ENCODE measurements around the gene WFDC9.
A peak's percentile ranks its signal among the peaks of the same experiment; 100 is the strongest.
"Not testable (repeated sequence)": the region's sequence is repeated elsewhere in the genome, so short reads cannot be mapped to it uniquely, and the experiment has no call there.

The WFDC9 gene

GRCh38 chr20:45631184-45631583 is at the start of gene WFDC9:
Gene WFDC9, minus strand, starts transcription at chr20:45631284. Its CDS starts 21,103 bp downstream, at chr20:45610181.
- TF ChIP-seq Cebpa-rat (IDR thresholded peaks at IDR 0.05) = no peak
- Histone ChIP-seq H3K4me3 (no peak within 1 kb of the TSS), H3K27me3 (no peaks in the 10 kb centered on the region), H3K9ac (no peak within 1 kb of the TSS), H3K27ac (no peak within 1 kb of the TSS), H3K4me2 (peak within 1 kb of the TSS in 7 of 11 experiments; percentile 9 to 58 (median 34); a peak in 11 of 22 replicates), H3K36me3 (no peaks in the 10 kb centered on the region), H4K20me1 (no peaks in the 10 kb centered on the region), H3K9me3 (replicated peaks in 1 of 11) (peaks cover 0 to 1% (median 0%) of the 10 kb centered on the region in 11 experiments; a peak in 3 of 22 replicates), H3K4me1 (peaks cover 0 to 11% (median 8%) of the 10 kb centered on the region in 10 experiments; a peak in 10 of 20 replicates)

- H3K9me3 ChIP-seq (replicated peaks in 1 of 11) = peaks cover 40 to 86% (median 50%) of the 10 kb centered on the region in 11 experiments
- H3K4me1 ChIP-seq = peaks cover 8 to 17% (median 15%) of the 10 kb centered on the region in 10 experiments; a peak in 19 of 20 replicates
- H3K4me3 ChIP-seq = no peak overlapping the region
- peaks cover 0 to 6% (median 0%) of the 10 kb centered on the region in 11 experiments; a peak in 2 of 22 replicates for H3K36me3 ChIP-seq
- no peak for TF ChIP-seq Cebpa-rat (IDR thresholded peaks at IDR 0.05)
- H3K27me3 ChIP-seq = no peaks in the 10 kb centered on the region
- no peak overlapping the region for H3K4me2 ChIP-seq
- no peak overlapping the region for H3K27ac ChIP-seq
- no peak overlapping the region for H3K9ac ChIP-seq
- H4K20me1 ChIP-seq = no peaks in the 10 kb centered on the region
Measured at GRCh38 chr20:45679650-45680049, 48.6 kb upstream of the WFDC9 start.

DNA sequence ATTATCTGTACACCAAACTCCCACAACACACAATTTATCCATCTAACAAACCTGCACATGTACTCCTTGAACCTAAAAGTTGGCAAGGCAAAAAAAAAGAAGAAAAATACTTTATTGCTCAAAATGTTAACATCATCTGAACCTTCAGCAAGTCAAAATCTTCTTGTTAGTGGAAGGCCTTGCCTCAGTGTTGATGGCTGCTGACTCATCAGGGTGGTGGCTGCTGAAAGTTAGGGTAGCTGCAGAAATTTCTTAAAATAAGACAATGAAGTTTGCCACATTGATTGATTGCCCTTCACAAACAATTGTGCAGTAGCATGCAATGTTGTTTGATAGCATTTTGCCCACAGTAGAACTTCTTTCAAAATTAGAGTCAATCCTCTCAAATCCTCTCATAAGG is 41.7 kb upstream of the WFDC9 start:
- H3K4me3 ChIP-seq = no peak overlapping the region
- no peak overlapping the region for H3K4me2 ChIP-seq
- no peak overlapping the region for H3K9ac ChIP-seq
- peaks cover 7 to 34% (median 13%) of the 10 kb centered on the region in 11 experiments; a peak in 19 of 22 replicates for H3K9me3 ChIP-seq (replicated peaks in 1 of 11)
- H3K27me3 ChIP-seq = no peaks in the 10 kb centered on the region
- H3K27ac ChIP-seq = no peak overlapping the region
- peaks cover 0 to 4% (median 0%) of the 10 kb centered on the region in 10 experiments; a peak in 1 of 20 replicates for H3K4me1 ChIP-seq
- no peaks in the 10 kb centered on the region for H3K36me3 ChIP-seq
- TF ChIP-seq Cebpa-rat (IDR thresholded peaks at IDR 0.05) = no peak
- no peaks in the 10 kb centered on the region for H4K20me1 ChIP-seq

DNA sequence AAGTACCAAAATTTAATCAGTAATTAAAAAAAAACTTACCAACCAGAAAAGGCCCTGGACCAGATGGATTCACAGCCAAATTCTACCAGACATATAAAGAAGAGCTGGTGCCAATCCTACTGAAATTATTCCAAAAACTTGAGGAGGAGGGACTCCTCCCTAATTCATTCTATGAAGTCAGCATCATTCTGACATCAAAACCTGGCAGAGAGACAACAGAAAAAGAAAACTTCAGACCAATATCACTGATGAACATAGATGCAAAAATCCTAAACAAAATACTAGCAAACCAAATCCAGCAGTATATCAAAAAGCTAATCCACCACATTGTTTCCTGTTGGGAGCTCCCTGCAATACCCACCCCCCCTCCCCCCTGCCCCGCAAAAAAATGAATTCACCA is 39.1 kb upstream of the WFDC9 start, which contains the start of gene WFDC11:
Gene WFDC11 (minus strand): TSS at position 101 of the 400 bp plus-strand sequence. CDS start 19,639 bp downstream, outside the sequence.
- H4K20me1 ChIP-seq = no peaks in the 10 kb centered on the region
- no peak within 1 kb of the TSS for H3K9ac ChIP-seq
- no peak within 1 kb of the TSS for H3K27ac ChIP-seq
- peaks cover 0 to 4% (median 0%) of the 10 kb centered on the region in 10 experiments; a peak in 1 of 20 replicates for H3K4me1 ChIP-seq
- H3K4me3 ChIP-seq = no peak within 1 kb of the TSS
- no peaks in the 10 kb centered on the region for H3K36me3 ChIP-seq
- no peaks in the 10 kb centered on the region for H3K27me3 ChIP-seq
- peaks cover 5 to 18% (median 10%) of the 10 kb centered on the region in 11 experiments; a peak in 19 of 22 replicates for H3K9me3 ChIP-seq (replicated peaks in 1 of 11)
- H3K4me2 ChIP-seq = 0 out of 22 replicates have a peak within 1 kb of the TSS, but pooled peaks of 1 of the 11 experiments have one; percentile 4
- TF ChIP-seq Cebpa-rat (IDR thresholded peaks at IDR 0.05) = no peak

GRCh38 chr20:45657038-45657437 is 26.0 kb upstream of the WFDC9 start:
- H3K27me3 ChIP-seq; H3K9ac ChIP-seq; H3K36me3 ChIP-seq; H4K20me1 ChIP-seq; H3K4me3 ChIP-seq; H3K9me3 ChIP-seq (replicated peaks in 1 of 11); H3K4me1 ChIP-seq; H3K27ac ChIP-seq; H3K4me2 ChIP-seq: not testable (repeated sequence)

GRCh38 chr20:45651726-45652125 is 20.6 kb upstream of the WFDC9 start:
- peaks cover 0 to 12% (median 8%) of the 10 kb centered on the region in 11 experiments; a peak in 12 of 22 replicates for H3K9me3 ChIP-seq (replicated peaks in 1 of 11)
- not testable (repeated sequence) for H3K4me1 ChIP-seq, H3K27me3 ChIP-seq, H4K20me1 ChIP-seq, H3K36me3 ChIP-seq, H3K4me2 ChIP-seq, H3K9ac ChIP-seq, H3K4me3 ChIP-seq, H3K27ac ChIP-seq

GRCh38 chr20:45649312-45649863 is 18.3 kb upstream of the WFDC9 start:
- Histone ChIP-seq H3K27ac (no peak overlapping the region), H3K9me3 (replicated peaks in 1 of 11) (peaks cover 7 to 22% (median 16%) of the 10 kb centered on the region in 11 experiments; a peak in 21 of 22 replicates), H3K4me3 (no peak overlapping the region), H3K4me1 (no peaks in the 10 kb centered on the region), H3K27me3 (no peaks in the 10 kb centered on the region), H3K9ac (no peak overlapping the region), H4K20me1 (no peaks in the 10 kb centered on the region), H3K36me3 (no peaks in the 10 kb centered on the region), H3K4me2 (no peak overlapping the region)
- no peak for TF ChIP-seq Cebpa-rat (IDR thresholded peaks at IDR 0.05)

DNA sequence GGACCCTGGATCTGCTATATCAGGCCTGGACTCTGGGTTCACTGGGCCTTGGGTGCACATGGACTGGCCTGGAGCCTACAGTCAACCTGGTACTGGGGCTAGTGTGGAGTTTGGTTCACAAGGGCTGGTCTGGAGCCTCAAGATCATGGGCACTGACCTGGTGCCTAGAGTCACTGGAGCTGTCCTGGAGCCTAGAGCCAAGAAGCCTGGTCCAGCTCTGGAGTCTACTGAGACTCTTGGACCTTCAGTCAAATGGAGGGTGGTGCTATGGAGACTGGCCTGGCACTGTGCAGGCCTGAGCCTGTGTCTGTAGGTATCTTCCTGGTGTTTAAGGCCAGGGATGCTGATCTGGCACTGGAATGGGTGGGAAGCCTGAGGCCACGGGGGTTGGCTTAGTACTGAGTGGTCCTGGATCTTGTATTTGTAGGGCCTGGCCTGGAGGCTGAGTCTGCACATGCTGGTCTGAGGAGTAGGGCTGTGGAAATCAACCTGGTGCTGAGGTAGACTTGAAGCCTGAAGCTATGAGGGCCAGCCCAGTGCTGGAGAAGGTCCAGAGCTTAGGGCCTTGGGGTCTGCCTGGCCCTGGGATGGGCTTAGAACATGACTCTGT is 16.5 kb upstream of the WFDC9 start:
- Histone ChIP-seq H3K9ac (no peak overlapping the region), H3K4me1 (no peaks in the 10 kb centered on the region), H4K20me1 (no peaks in the 10 kb centered on the region), H3K27ac (no peak overlapping the region), H3K36me3 (no peaks in the 10 kb centered on the region), H3K4me2 (no peak overlapping the region), H3K4me3 (no peak overlapping the region), H3K9me3 (replicated peaks in 1 of 11) (peaks cover 7 to 22% (median 16%) of the 10 kb centered on the region in 11 experiments; a peak in 21 of 22 replicates), H3K27me3 (no peaks in the 10 kb centered on the region)
- no peak for TF ChIP-seq Cebpa-rat (IDR thresholded peaks at IDR 0.05)

DNA sequence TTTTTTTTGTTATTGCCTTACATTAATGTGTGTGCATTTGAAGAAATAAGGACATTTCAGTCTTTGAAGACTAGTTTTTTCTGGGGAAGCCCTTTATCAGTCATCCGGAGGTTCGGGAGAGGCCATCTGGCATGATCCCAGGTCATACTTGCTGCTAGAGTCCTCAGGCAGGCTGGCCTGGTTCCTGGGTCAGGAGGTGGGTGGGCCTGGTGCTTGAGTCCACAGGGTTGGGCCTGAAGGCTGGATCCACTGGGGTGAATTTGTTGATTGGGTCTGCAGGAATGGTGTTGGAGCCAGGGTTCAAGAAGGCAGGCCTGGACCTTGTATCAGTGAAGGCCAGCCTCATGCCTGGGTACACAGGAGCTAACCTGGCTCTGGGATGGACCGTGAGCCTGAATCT is 15.8 kb upstream of the WFDC9 start:
- Histone ChIP-seq H3K36me3 (no peaks in the 10 kb centered on the region), H3K9me3 (replicated peaks in 1 of 11) (peaks cover 7 to 22% (median 16%) of the 10 kb centered on the region in 11 experiments; a peak in 21 of 22 replicates), H3K27ac (no peak overlapping the region), H3K4me3 (no peak overlapping the region), H3K27me3 (no peaks in the 10 kb centered on the region), H3K4me1 (no peaks in the 10 kb centered on the region), H3K4me2 (no peak overlapping the region), H4K20me1 (no peaks in the 10 kb centered on the region), H3K9ac (no peak overlapping the region)
- TF ChIP-seq Cebpa-rat (IDR thresholded peaks at IDR 0.05) = no peak

GRCh38 chr20:45645869-45646268 is 14.8 kb upstream of the WFDC9 start:
- not testable (repeated sequence) for H3K4me2 ChIP-seq, H3K27me3 ChIP-seq, H3K27ac ChIP-seq, H4K20me1 ChIP-seq, H3K36me3 ChIP-seq, H3K9ac ChIP-seq, H3K4me1 ChIP-seq, H3K4me3 ChIP-seq
- H3K9me3 ChIP-seq (replicated peaks in 1 of 11) = peaks cover 7 to 23% (median 17%) of the 10 kb centered on the region in 11 experiments; a peak in 21 of 22 replicates

DNA sequence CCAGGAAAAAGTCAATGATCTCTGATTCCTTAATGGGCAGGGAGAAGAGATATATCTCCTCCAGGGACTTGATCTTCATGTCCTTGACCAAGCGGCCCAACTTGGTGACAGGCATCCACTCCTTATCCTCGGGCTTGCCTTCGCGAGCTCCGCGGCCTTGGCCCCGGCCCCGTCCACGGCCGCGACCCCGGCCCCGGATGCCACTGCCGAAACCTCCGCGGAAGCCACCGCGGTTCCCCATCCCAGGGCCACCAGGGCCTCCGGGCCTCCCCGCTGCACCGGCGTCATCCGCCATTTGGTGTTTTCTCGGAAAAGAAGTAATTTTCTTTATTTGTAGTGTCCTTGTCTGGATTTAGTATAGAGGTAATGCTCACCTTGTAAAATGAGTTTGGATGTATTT is 10.0 kb upstream of the WFDC9 start:
- not testable (repeated sequence) for H3K4me2 ChIP-seq; H3K4me3 ChIP-seq; H3K27ac ChIP-seq; H3K27me3 ChIP-seq; H4K20me1 ChIP-seq; H3K9ac ChIP-seq; H3K36me3 ChIP-seq; H3K4me1 ChIP-seq; H3K9me3 ChIP-seq (replicated peaks in 1 of 11)
